ENCODE measurements around the gene ACADSB.

DNA sequence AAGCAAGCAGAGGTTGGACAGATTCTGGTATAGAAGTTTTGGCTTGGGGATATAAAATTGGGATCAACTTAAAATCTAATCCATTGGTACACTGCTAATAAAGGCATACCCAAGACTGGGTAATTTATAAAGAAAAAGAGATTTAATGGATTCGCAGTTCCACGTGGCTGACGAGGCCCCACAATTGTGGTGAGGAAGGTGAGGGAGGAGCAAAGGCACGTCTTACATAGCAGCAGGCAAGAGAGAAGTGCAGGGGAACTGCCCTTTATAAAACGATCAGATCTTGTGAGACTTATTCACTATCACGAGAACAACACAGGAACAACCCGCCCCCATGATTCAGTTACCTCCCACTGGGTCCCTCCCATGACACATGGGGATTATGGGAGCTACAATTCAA, 9.7 kb downstream of the ACADSB start:
- TF ChIP-seq, protein P1, sequence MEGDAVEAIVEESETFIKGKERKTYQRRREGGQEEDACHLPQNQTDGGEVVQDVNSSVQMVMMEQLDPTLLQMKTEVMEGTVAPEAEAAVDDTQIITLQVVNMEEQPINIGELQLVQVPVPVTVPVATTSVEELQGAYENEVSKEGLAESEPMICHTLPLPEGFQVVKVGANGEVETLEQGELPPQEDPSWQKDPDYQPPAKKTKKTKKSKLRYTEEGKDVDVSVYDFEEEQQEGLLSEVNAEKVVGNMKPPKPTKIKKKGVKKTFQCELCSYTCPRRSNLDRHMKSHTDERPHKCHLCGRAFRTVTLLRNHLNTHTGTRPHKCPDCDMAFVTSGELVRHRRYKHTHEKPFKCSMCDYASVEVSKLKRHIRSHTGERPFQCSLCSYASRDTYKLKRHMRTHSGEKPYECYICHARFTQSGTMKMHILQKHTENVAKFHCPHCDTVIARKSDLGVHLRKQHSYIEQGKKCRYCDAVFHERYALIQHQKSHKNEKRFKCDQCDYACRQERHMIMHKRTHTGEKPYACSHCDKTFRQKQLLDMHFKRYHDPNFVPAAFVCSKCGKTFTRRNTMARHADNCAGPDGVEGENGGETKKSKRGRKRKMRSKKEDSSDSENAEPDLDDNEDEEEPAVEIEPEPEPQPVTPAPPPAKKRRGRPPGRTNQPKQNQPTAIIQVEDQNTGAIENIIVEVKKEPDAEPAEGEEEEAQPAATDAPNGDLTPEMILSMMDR (IDR thresholded peaks at IDR 0.05): no peak
- TF ChIP-seq POLR2AphosphoS5 (IDR thresholded peaks at IDR 0.05): no peak

Measured in breast epithelium (tissue), 3 donors.